ENCODE results near the gene TRPM2. TPM values are rescaled to one million over a fixed set of nuclear protein-coding genes. Genes with fewer than 3 reads are reported as not detected.

TRPM2 gene
- total and polyA plus RNA-seq, 2 donors: 2.7 to 9.4 TPM

GRCh38 chr21:44366586-44367211 lies 13.3 kb downstream of the TRPM2 start:
- Histone ChIP-seq H3K4me3 (ENCODE audit: low read length in 2 of 2) (no peak overlapping the region), H3K9me3 (ENCODE audit: control insufficient read depth in 2 of 2, insufficient read depth in 1 of 2, low read length in 1 of 2) (peaks cover 0 to 6% of the 10 kb centered on the region in 2 donors), H3K27me3 (ENCODE audit: control insufficient read depth in 2 of 2, insufficient read depth in 1 of 2, low read length in 1 of 2) (no peaks in the 10 kb centered on the region), H3K27ac (ENCODE audit: low read depth in 1 of 2, low read length in 1 of 2) (no peak overlapping the region), H3K36me3 (ENCODE audit: control insufficient read depth in 2 of 2, insufficient read depth in 2 of 2, low read length in 1 of 2) (no peaks in the 10 kb centered on the region), H3K4me1 (ENCODE audit: control insufficient read depth in 2 of 2, insufficient read depth in 2 of 2, low read length in 2 of 2) (peaks cover 0 to 2% of the 10 kb centered on the region in 2 donors)
- DNase-seq (ENCODE audit: low read depth in 6 of 9, low spot score in 9 of 9): no peak
- WGBS: 98% methylated on average over 28 of the region's 28 CpGs

GRCh38 chr21:44368711-44369446 lies 15.5 kb downstream of the TRPM2 start:
- Histone ChIP-seq H3K9me3 (ENCODE audit: control insufficient read depth in 2 of 2, insufficient read depth in 1 of 2, low read length in 1 of 2) (peaks cover 0 to 3% of the 10 kb centered on the region in 2 donors), H3K36me3 (ENCODE audit: control insufficient read depth in 2 of 2, insufficient read depth in 2 of 2, low read length in 1 of 2) (no peaks in the 10 kb centered on the region), H3K4me1 (ENCODE audit: control insufficient read depth in 2 of 2, insufficient read depth in 2 of 2, low read length in 2 of 2) (no peaks in the 10 kb centered on the region), H3K27me3 (ENCODE audit: control insufficient read depth in 2 of 2, insufficient read depth in 1 of 2, low read length in 1 of 2) (no peaks in the 10 kb centered on the region), H3K27ac (ENCODE audit: low read depth in 1 of 2, low read length in 1 of 2) (no peak overlapping the region), H3K4me3 (ENCODE audit: low read length in 2 of 2) (no peak overlapping the region)
- DNase-seq (ENCODE audit: low read depth in 6 of 9, low spot score in 9 of 9): no peak
- WGBS: 90% methylated on average over 35 of the region's 35 CpGs

GRCh38 chr21:44370027-44370735 lies 16.8 kb downstream of the TRPM2 start:
- 90% methylated on average over 29 of the region's 29 CpGs for WGBS
- H3K27ac ChIP-seq (ENCODE audit: low read depth in 1 of 2, low read length in 1 of 2): no peak overlapping the region
- peaks cover 0 to 13% of the 10 kb centered on the region in 2 donors for H3K9me3 ChIP-seq (ENCODE audit: control insufficient read depth in 2 of 2, insufficient read depth in 1 of 2, low read length in 1 of 2)
- peaks cover 0 to 3% of the 10 kb centered on the region in 2 donors for H3K4me1 ChIP-seq (ENCODE audit: control insufficient read depth in 2 of 2, insufficient read depth in 2 of 2, low read length in 2 of 2)
- H3K27me3 ChIP-seq (ENCODE audit: control insufficient read depth in 2 of 2, insufficient read depth in 1 of 2, low read length in 1 of 2): no peaks in the 10 kb centered on the region
- H3K4me3 ChIP-seq (ENCODE audit: low read length in 2 of 2): no peak overlapping the region
- no peaks in the 10 kb centered on the region for H3K36me3 ChIP-seq (ENCODE audit: control insufficient read depth in 2 of 2, insufficient read depth in 2 of 2, low read length in 1 of 2)
- no peak for DNase-seq (ENCODE audit: low read depth in 6 of 9, low spot score in 9 of 9)

GRCh38 chr21:44370786-44371410 lies 17.5 kb downstream of the TRPM2 start:
- peaks cover 0 to 6% of the 10 kb centered on the region in 2 donors for H3K4me1 ChIP-seq (ENCODE audit: control insufficient read depth in 2 of 2, insufficient read depth in 2 of 2, low read length in 2 of 2)
- H3K27me3 ChIP-seq (ENCODE audit: control insufficient read depth in 2 of 2, insufficient read depth in 1 of 2, low read length in 1 of 2): no peaks in the 10 kb centered on the region
- peaks cover 0 to 13% of the 10 kb centered on the region in 2 donors for H3K9me3 ChIP-seq (ENCODE audit: control insufficient read depth in 2 of 2, insufficient read depth in 1 of 2, low read length in 1 of 2)
- H3K4me3 ChIP-seq (ENCODE audit: low read length in 2 of 2): no peak overlapping the region
- DNase-seq (ENCODE audit: low read depth in 6 of 9, low spot score in 9 of 9): no peak
- 98% methylated on average over 36 of the region's 37 CpGs for WGBS
- no peak overlapping the region for H3K27ac ChIP-seq (ENCODE audit: low read depth in 1 of 2, low read length in 1 of 2)
- no peaks in the 10 kb centered on the region for H3K36me3 ChIP-seq (ENCODE audit: control insufficient read depth in 2 of 2, insufficient read depth in 2 of 2, low read length in 1 of 2)

- Histone ChIP-seq H3K4me3 (ENCODE audit: low read length in 2 of 2) (no peak overlapping the region), H3K27ac (ENCODE audit: low read depth in 1 of 2, low read length in 1 of 2) (no peak overlapping the region), H3K27me3 (ENCODE audit: control insufficient read depth in 2 of 2, insufficient read depth in 1 of 2, low read length in 1 of 2) (no peaks in the 10 kb centered on the region), H3K9me3 (ENCODE audit: control insufficient read depth in 2 of 2, insufficient read depth in 1 of 2, low read length in 1 of 2) (peaks cover 0 to 13% of the 10 kb centered on the region in 2 donors), H3K36me3 (ENCODE audit: control insufficient read depth in 2 of 2, insufficient read depth in 2 of 2, low read length in 1 of 2) (no peaks in the 10 kb centered on the region), H3K4me1 (ENCODE audit: control insufficient read depth in 2 of 2, insufficient read depth in 2 of 2, low read length in 2 of 2) (peaks cover 0 to 6% of the 10 kb centered on the region in 2 donors)
- 97% methylated on average over 6 of the region's 6 CpGs for WGBS
- no peak for DNase-seq (ENCODE audit: low read depth in 6 of 9, low spot score in 9 of 9)
Measured at GRCh38 chr21:44371596-44371995, 18.2 kb downstream of the TRPM2 start.

- Histone ChIP-seq H3K27me3 (ENCODE audit: control insufficient read depth in 2 of 2, insufficient read depth in 1 of 2, low read length in 1 of 2) (no peaks in the 10 kb centered on the region), H3K36me3 (ENCODE audit: control insufficient read depth in 2 of 2, insufficient read depth in 2 of 2, low read length in 1 of 2) (no peaks in the 10 kb centered on the region), H3K4me1 (ENCODE audit: control insufficient read depth in 2 of 2, insufficient read depth in 2 of 2, low read length in 2 of 2) (peaks cover 0 to 6% of the 10 kb centered on the region in 2 donors), H3K9me3 (ENCODE audit: control insufficient read depth in 2 of 2, insufficient read depth in 1 of 2, low read length in 1 of 2) (peaks cover 0 to 13% of the 10 kb centered on the region in 2 donors), H3K27ac (ENCODE audit: low read depth in 1 of 2, low read length in 1 of 2) (no peak overlapping the region), H3K4me3 (ENCODE audit: low read length in 2 of 2) (no peak overlapping the region)
- 95% methylated on average over 8 of the region's 8 CpGs for WGBS
- no peak for DNase-seq (ENCODE audit: low read depth in 6 of 9, low spot score in 9 of 9)
Measured at GRCh38 chr21:44372616-44373015, 19.2 kb downstream of the TRPM2 start.

- DNase-seq (ENCODE audit: low read depth in 6 of 9, low spot score in 9 of 9): no peak
- H3K4me3 ChIP-seq (ENCODE audit: low read length in 2 of 2): no peak overlapping the region
- H3K4me1 ChIP-seq (ENCODE audit: control insufficient read depth in 2 of 2, insufficient read depth in 2 of 2, low read length in 2 of 2): peaks cover 0 to 6% of the 10 kb centered on the region in 2 donors
- no peaks in the 10 kb centered on the region for H3K27me3 ChIP-seq (ENCODE audit: control insufficient read depth in 2 of 2, insufficient read depth in 1 of 2, low read length in 1 of 2)
- peaks cover 0 to 17% of the 10 kb centered on the region in 2 donors for H3K9me3 ChIP-seq (ENCODE audit: control insufficient read depth in 2 of 2, insufficient read depth in 1 of 2, low read length in 1 of 2)
- H3K36me3 ChIP-seq (ENCODE audit: control insufficient read depth in 2 of 2, insufficient read depth in 2 of 2, low read length in 1 of 2): no peaks in the 10 kb centered on the region
- 85% methylated on average over 24 of the region's 24 CpGs for whole genome bisulfite sequencing
- H3K27ac ChIP-seq (ENCODE audit: low read depth in 1 of 2, low read length in 1 of 2): no peak overlapping the region
Measured at GRCh38 chr21:44374601-44375280, 21.3 kb downstream of the TRPM2 start.

- no peak overlapping the region for H3K4me3 ChIP-seq (ENCODE audit: low read length in 2 of 2)
- H3K9me3 ChIP-seq (ENCODE audit: control insufficient read depth in 2 of 2, insufficient read depth in 1 of 2, low read length in 1 of 2): peaks cover 0 to 17% of the 10 kb centered on the region in 2 donors
- WGBS: 28% methylated on average over 10 of the region's 10 CpGs
- peak in 1 of 9 donors; percentile 47 for DNase-seq (ENCODE audit: low read depth in 6 of 9, low spot score in 9 of 9)
- H3K27ac ChIP-seq (ENCODE audit: low read depth in 1 of 2, low read length in 1 of 2): no peak overlapping the region
- H3K27me3 ChIP-seq (ENCODE audit: control insufficient read depth in 2 of 2, insufficient read depth in 1 of 2, low read length in 1 of 2): no peaks in the 10 kb centered on the region
- no peaks in the 10 kb centered on the region for H3K36me3 ChIP-seq (ENCODE audit: control insufficient read depth in 2 of 2, insufficient read depth in 2 of 2, low read length in 1 of 2)
- H3K4me1 ChIP-seq (ENCODE audit: control insufficient read depth in 2 of 2, insufficient read depth in 2 of 2, low read length in 2 of 2): peaks cover 0 to 6% of the 10 kb centered on the region in 2 donors
Measured at GRCh38 chr21:44375281-44375651, 21.8 kb downstream of the TRPM2 start.
